GM19463 (cell line): ENCODE results near the gene DHX9.

Source experiments
- ATAC-seq: cut with Tn5 transposase; IDR thresholded peaks from one replicate; pipeline ENCODE4 v1.9.1; 2021; ENCODE audit warnings: mild to moderate bottlenecking, moderate library complexity; ENCODE audit not compliant: unreplicated experiment

DHX9 gene

DNA sequence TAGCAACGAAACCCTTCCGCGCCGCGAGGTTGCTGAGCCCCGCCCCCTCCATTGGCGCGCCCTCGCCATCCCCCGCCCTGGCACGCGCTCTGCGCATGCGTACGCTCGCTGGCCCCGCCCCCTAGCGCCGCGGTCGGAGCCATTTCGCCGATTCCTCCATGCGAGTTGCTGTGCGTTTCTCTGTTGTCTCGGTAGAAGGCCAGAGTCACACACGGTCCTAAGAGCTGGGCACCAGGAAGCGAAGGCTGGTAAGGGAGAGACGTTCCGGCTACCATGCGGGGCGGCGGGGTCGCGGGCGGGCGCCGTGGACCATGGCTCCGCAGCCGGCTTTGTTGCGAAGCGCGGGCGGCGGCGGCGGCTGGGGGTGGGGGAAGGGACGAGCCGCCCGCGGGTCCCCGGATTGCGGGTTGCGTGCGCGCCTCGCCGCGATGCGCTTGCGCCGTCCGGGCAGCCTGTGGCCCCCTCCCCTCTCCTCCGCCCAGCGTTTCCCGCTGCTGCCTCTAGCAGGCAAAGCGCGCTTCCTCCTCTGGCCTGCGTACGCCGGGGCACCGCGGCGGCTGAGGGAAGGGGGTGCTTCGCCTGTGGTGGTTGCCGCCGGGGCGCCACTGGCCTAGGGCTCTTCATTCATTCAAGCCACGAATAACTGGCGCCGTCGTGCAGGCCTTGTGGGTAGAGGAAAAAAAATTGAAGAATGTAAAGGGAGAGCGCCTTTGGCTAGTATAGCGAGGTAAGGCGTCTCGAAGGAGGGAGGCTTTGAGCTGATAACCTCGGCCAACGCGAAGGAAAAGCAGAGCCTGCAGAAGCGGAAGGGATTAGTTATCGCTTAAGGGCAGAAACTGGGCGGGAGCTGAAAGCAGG is at the start of gene DHX9:
DHX9 (plus strand) TSS at position 139 of the 858 bp plus-strand sequence. CDS start 3,220 bp downstream, outside the sequence.
- peak; percentile 77 for ATAC-seq

DNA sequence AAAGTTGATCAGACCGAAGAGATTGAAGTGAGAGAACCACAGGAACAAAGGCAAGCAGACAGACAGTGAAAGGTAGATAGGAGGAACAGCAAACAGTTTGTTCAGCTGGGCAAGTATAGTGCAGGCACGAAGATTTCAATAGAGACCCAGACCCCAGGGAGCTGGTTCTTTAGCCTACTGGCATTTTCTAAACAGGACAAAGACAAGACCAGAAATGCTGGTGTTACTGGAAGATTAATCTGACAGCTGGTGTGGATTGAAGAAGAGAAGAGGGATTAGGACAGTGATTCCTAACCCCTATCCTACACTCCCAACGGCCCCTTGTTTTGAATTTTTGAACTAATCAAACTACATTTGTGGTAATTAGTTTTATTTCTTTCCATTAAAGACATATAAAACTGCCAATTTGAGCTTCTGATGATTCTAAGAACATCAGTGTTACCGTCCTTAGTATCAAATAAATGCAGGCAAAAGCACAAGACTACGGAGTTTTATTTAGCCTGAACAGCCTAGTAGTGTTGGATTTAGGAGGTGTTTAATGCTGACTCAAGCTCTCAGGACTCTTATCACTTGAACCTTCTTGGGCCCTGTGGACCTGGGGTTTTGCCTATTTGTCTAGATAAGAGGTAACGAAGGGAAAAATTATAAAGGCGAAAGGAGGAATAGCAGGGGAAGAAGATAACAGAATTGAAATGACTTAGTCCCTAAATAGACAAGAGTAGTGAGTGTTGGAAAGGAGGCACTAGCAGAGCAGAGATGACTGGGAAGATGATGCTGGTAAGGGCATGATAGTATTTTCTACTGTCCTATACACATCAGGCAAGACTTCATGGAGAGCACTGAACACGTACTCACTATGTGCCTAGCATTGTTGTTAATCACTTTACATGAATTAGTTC is 47.6 kb upstream of the DHX9 start:
- ATAC-seq: no peak

DNA sequence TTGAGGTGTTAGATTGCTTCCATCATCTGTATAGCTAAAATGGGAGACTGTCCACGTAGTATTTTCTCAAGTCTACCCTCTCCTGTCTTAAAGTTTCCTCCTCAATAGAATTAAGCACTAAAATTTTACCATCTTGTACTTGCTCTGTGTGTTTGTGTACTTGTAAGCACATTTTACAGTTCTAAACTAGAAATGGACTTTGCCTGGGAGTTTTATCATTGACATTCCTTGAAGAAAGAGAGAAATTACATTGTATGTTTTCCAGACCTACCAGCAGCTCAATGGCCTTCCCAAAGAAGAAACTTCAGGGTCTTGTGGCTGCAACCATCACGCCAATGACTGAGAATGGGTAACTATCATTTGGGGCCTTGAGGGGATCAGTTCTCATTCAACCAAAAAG is 45.1 kb upstream of the DHX9 start:
- no peak for ATAC-seq

DNA sequence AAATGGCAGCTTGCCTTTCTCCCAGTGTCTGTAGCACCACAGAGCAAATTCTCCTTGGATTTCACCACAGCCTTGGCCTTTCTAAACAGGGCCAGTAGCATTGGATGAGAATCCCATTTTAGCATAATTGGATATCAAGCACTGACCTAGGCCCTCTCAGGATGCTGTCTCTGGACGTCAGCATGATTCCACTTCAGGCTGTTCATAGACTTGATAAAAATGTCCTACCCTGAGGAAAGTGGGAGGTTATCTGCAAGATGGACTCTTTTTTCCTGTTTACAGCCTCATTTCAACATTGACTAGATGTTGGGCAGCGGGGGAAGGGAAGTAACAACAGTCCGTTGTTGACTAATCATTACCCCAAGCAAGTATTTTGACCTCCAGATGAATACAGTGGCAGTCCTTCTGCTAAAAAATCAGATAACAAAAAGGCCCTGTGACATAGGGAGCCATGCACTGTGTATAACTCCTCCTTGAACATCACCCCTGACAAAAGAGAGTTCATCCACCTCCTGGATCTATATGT is 44.4 kb upstream of the DHX9 start:
- no peak for ATAC-seq

DNA sequence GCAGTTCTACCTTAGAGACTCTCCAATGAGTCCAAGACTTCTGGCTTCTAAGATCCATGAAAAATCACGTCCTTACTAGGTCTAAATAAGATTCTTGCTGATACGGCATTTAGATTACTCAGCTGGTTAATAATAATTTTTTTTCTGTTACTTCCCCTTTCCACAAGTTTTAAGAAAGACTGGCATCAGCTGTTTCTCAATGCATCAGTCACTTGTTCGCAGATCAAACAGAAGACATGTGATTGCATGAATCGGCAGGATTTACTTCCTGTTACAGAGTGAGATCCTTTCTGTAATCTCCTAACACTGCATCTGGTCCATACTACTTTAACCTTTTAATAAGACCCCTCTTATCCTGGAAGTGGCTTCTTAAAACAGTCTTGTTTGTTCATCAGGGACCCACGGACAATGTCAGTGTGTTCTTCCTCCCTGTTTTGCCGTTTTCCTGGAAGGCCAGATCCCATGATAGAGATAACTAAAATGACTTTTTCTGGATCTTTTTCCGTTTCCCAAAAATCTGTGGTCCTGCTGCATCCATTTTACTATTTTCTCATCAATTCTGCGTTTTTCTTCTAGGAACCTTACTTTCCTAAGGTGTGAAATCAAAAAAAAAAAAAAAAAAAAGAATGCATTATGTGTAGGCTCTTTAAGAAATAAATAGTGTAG is 43.5 kb upstream of the DHX9 start:
- ATAC-seq: no peak

DNA sequence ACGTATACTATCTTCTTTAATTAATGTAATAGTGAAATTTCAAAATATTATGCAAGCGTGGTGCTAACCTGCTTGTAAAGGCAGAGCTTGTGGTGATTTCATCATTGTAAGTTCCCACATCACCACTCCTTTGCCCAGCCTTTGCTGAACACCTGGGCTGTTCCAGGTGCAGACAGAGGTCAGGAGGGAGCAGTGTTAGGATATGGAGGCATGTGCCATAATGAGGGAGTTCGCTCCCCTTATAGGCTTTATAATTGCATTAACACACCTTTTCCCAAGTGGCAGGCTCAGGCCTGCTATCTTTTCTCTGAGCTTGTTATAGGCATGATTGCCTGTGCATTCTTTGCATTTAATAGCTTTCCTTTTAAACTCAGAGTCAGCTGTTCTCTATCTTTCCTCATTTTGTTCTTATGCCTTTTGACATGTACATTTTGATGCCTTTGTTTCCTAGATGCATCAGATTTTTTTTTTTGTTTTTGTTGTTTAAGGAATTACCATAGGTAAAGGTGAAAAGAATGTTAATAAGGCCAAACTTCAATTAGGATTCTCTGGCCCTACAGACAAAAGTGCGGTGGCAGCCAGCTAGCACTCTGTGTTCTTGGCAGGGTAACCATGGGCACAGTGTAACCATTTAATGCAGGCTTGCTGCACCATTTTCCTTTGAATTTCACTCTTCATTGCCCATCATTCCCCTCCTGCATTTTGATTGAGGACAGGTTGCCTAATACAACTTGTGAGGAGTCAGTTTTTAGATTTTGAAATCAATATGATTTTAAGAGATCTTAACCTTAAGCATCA is 36.9 kb upstream of the DHX9 start:
- no peak for ATAC-seq

DNA sequence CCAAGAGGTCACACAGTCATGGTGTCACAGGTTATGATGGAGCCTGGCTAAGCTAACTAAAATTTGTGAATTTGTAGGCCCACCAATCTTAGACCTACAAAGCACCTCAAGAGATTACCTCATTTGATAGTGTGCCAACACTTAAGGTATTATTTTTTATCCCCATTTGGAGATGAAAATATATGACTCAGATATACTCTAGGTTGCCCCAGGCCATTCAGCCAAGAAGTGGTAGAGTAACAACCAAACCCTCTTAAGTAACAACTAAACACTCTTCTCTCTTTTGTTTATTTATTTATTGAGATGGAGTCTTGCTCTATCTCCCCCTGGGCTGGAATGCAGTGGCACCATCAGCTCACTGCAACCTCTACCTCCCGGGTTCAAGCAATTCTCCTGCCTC is 35.3 kb upstream of the DHX9 start:
- no peak for ATAC-seq

DNA sequence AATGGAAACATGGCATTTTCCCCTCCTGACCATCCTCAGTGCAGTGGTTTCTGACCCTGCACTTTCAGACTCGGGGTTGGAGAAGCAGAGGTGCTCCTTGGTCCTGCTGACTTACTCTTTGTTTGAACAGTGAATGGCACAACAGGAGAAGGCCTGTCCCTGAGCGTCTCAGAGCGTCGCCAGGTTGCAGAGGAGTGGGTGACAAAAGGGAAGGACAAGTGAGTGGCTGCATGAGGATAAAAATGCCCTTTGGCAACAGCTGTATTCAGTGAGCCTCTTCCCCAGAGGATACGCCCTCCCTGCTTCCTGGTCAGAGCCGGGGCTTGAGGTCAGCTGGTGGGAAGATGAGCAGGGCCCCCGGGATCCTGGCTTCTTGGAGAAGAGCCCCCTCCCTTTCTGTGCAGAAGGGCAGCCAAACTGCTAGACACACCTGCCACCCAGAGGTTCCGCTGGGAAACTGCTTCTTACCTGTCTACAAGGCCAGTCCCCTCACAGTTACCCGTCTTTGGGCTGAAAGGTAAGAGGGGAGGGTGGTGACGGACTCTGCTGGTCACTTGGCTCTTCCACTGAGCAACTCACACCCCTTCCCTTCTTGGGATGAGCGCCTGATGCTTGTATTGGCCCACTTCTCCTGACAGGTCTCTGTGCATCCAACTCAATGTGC is 33.0 kb upstream of the DHX9 start:
- no peak for ATAC-seq

DNA sequence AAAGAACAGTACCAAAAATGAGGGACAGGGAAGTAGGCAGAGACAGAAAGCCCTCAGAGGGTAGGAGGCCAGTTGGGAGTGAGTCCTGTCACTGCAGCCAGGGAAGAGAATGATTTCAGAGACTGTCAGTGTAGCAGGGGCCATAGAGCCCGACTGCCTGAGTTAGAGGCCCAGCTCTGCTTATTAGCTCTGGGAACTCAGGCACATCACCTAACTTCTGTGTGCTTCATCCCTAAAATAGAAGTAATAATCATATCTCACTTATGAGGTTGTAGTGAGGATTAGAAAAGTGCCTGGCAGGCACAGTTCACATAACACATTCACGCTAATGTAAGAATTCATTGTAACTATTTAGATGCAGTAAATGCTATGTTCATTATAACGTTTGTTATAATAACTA is 31.2 kb upstream of the DHX9 start:
- no peak for ATAC-seq

DNA sequence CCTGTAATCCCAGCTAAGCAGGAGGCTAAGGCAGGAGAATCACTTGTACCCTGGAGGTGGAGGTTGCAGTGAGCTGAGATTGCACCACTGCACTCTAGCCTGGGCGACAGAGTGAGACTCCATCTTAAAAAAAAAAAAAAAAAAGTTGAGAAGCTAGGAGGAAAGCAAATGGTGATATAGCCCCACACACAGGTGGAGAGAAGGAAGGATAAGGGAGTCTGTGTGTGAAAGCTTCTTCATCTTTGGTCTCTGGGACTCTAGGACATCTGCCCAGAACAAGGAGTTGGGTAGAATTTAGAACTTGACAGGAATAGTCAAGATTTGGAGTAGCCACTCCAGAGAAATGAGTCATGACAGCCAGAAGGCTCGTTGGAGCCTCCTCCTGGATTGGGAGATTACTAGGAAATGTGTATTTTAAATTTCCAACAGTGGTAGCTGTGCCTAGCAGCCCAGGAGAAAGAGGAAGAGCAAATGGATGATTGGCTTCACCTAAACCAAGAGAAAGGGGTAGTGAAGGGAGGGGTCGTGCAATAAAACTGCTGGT is 29.7 kb upstream of the DHX9 start:
- no peak for ATAC-seq

DNA sequence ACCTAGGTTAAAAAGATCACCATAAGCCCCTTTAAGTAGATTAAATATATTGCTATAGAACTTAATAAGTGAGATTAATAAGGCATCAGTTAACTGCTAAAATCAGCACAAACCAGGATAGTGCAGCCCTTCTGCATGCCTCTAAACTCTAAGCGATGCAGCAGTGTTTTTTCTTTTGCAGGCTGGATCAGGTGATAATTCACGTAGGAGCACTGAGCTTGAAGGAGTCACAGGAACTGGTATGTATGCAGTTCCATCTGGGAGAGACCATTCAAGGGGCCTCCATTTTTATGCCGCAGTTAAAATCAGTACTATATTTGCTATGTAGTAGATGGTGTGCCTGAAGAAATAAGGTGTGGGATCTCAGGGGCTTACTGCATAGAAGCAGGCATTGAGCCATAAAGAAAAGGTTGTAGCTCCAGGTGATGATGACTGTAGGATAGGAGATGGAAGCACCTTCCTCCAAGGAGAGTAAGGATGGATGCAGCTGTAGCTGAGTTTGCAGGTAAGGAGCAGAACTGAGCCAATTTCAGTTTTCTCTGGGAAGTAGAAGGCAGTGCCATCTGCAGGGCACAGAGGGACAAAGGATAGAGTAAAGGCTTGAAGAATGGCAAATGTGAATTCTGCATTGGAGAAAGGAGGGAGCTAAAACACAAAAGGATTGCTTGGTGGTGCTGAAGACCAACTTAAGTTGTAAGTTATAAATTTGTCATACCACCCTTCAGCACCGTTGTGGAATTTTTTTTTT is 27.0 kb upstream of the DHX9 start:
- ATAC-seq: no peak

DNA sequence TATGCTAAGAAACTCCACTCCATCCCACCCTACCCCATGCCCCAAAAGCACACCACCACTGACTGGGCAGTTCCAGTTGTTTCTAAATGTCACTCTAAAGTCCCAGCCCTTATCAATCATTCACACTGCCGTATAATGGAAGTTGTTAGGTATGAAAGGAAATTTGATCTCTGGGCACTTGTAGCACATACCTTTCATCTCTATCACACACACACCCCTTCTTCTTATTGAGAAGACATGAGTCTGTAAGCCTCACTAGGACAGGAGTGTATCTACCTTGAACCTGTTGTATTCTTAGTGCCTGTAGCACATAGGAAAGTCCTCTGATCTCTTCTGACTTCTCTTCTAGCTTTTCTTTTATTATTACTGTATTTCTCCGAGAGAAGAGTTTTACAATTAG is 22.3 kb upstream of the DHX9 start:
- no peak for ATAC-seq

DNA sequence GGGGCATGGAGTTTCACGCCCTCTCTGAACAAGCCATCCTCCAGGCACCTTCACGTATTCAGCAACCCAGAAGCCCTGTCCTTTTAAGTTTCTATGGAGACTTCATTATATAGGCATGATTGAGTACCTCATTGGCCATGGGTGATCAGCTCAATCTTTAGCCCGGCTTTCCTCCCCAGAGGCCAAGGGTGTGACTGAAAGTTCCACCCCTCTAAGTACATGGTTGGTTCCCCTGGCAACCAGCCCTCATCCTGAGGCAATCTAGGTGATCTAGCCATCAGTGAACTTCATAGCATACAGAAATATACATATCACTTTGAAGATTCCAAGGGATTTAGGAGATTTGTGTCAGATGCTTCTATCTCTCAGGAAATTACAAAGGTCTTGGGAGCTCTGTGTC is 21.3 kb upstream of the DHX9 start:
- ATAC-seq: no peak

DNA sequence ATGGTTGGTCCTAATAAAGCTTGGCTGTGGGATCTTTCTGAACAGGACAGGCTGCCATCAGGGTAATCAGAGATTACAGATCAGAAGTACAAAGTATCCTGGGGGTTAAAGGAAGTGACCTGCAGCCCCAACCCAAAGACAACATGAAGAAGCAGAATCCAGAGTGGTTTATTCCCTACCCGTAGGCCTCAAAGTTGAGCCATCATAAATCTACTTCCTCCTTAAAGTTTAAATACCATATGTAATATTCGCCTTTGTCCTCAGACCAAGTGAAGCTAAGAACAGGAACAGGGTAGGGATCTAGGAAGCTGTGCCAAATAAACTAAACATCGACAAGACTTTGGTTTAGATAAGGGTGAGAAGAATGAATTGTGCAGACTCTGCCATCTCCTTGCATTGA is 15.9 kb upstream of the DHX9 start:
- ATAC-seq: no peak

DNA sequence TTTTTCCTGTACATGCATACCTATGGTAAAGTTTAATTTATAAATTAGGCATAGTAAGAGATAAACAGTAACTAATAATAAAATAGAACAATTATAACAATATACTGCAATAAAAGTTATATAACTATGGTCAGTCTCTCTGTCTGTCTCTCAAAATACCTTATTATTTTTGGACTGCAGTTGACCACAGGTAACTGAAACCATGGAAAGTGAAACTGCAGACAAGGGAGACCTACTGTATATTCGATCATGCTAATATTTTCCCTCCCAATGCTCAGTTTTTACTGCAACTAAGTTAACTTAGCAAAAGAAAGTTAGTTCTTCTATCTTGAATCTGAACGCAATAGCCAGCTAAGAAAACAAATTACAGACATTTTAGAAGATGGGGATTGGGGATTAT is 12.3 kb upstream of the DHX9 start:
- ATAC-seq: no peak

DNA sequence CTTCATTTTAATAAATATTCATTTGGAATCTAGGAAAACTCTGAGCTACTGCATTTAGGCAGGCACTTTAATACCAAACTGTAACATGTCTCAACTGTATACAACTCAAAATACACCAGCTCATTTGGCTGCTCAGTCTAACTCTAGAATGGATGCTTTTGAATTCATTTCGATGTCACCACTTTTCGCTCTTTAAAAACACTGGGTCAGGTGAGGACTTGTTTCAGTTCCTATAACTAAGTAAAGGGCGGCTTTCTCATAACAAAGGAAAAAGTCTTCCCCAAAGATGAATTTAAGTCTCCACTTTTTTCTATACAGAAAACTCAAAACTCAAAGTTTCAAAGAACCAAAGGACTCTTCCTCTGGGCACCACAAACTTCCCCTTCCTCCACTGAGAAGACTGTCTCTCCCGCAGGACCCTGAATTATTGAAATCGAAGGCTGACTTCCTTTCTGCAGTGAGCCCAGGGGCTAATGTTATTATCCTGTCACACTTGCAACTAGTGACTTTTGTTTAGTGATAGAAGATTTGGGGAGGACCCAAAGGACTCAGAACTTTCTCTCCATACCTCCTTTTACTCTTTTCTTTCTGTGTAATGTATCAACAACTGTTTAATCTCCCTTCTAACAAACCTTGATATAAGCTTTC is 9.7 kb upstream of the DHX9 start:
- ATAC-seq: peak; percentile 57

DNA sequence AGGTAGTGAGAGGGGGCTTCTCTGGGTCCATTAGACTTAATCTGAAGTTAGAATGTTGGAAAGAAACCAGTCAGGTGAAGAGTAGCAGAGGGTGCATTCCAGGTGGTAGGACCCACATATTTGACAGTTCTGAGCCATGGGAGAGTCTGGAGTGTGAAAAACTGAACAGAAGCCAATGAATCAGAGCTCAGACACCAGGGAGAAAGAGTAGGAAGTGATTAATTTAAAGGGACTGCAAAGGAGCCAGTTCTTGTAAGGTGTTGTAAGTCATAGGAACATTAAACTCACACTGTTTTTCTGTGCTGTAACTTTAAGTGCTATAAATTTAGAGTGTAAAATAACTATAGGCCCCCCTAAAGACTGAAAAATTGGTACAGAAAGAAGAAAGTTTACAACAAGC is 5.9 kb upstream of the DHX9 start:
- no peak for ATAC-seq

DNA sequence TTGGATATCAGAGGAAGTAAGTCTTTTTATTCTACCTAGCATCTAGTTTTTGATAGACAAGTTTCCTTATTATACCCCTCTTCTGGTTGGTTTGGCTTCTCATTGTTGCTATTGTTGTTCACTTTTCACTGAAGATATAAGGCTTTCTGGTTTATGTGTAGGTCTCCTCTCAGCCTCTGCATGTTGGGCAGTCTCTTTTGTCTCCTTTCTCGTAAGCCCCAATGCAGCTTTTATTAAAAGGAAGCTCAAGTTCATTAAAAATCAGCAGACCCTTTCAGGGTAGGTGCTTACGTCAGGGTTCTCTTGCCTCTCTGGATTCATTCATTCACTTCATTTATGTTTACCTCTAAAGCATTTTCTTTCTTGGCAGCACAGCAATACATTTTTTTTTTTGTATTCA is 4.8 kb upstream of the DHX9 start:
- ATAC-seq: no peak
